Ishikawa (cell line): ENCODE data around the gene ITPKA.

Experiments used
- CEBPB ChIP-seq: IDR thresholded peaks from 2 replicates; pipeline ENCODE4 v1.6.1; 2012
- CREB1 ChIP-seq: IDR thresholded peaks from 2 replicates; pipeline ENCODE4 v1.6.1; 2012; ENCODE audit warnings: low read depth
- EGR1 ChIP-seq: IDR thresholded peaks from 2 replicates; pipeline ENCODE4 v1.6.1; 2012
- EP300 ChIP-seq: IDR thresholded peaks from 2 replicates; pipeline ENCODE4 v1.6.1; 2012; ENCODE audit warnings: borderline replicate concordance
- FOXM1 ChIP-seq: IDR thresholded peaks from 2 replicates; pipeline ENCODE4 v1.6.1; 2012; ENCODE audit warnings: low read depth, borderline replicate concordance
- MAX ChIP-seq: IDR thresholded peaks from 2 replicates; pipeline ENCODE4 v1.6.1; 2012
- NFIC ChIP-seq: IDR thresholded peaks from 2 replicates; pipeline ENCODE4 v1.6.1; 2012
- RAD21 ChIP-seq: IDR thresholded peaks from 2 replicates; pipeline ENCODE4 v1.6.1; 2012; ENCODE audit warnings: low read depth
- TAF1 ChIP-seq: IDR thresholded peaks from 2 replicates; pipeline ENCODE4 v1.6.1; 2012; ENCODE audit warnings: low read depth, mild to moderate bottlenecking
- TCF12 ChIP-seq: IDR thresholded peaks from 2 replicates; pipeline ENCODE4 v1.6.1; 2012; ENCODE audit warnings: low read depth
- TEAD4 ChIP-seq: IDR thresholded peaks from 2 replicates; pipeline ENCODE4 v1.6.1; 2012
- YY1 ChIP-seq: IDR thresholded peaks from 2 replicates; pipeline ENCODE4 v1.6.1; 2012; ENCODE audit warnings: low read depth
- ZBTB7A ChIP-seq: IDR thresholded peaks from 2 replicates; pipeline ENCODE4 v1.6.1; 2012; ENCODE audit warnings: low read depth
- TF ChIP-seq, protein P1 (sequence below): IDR thresholded peaks from 2 replicates; pipeline ENCODE4 v1.6.1; 2012; ENCODE audit warnings: low read depth, mild to moderate bottlenecking
- TF ChIP-seq, protein P2 (sequence below): IDR thresholded peaks from 2 replicates; pipeline ENCODE4 v1.6.1; 2012

ITPKA gene

GRCh38 chr15:41466711-41467110, 27.0 kb upstream of the ITPKA start:
- no peak for TF ChIP-seq TAF1
- no peak for TF ChIP-seq TCF12

DNA sequence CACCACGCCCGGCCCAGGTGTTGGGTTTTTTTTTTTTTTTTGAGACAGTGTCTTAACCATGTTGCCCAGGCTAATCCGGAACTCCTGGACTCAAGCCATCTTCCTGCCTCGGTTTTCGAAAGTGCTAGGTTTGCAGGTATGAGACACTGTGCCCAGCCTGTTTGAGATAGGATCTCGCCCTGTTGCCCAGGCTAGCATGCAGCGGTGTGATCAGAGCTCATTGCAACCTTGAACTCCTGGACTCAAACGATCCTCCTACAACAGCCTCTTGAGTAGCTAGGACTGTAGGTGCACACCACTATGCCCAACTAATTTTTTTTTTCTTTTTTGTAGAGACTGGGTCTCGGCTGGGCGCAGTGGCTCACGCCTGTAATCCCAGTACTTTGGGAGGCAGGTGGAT, 20.3 kb upstream of the ITPKA start:
- TF ChIP-seq CEBPB (no peak), NFIC (no peak), CREB1 (no peak), EP300 (no peak), RAD21 (no peak), FOXM1 (no peak), MAX (no peak), EGR1 (no peak)
- TF ChIP-seq, protein P1, sequence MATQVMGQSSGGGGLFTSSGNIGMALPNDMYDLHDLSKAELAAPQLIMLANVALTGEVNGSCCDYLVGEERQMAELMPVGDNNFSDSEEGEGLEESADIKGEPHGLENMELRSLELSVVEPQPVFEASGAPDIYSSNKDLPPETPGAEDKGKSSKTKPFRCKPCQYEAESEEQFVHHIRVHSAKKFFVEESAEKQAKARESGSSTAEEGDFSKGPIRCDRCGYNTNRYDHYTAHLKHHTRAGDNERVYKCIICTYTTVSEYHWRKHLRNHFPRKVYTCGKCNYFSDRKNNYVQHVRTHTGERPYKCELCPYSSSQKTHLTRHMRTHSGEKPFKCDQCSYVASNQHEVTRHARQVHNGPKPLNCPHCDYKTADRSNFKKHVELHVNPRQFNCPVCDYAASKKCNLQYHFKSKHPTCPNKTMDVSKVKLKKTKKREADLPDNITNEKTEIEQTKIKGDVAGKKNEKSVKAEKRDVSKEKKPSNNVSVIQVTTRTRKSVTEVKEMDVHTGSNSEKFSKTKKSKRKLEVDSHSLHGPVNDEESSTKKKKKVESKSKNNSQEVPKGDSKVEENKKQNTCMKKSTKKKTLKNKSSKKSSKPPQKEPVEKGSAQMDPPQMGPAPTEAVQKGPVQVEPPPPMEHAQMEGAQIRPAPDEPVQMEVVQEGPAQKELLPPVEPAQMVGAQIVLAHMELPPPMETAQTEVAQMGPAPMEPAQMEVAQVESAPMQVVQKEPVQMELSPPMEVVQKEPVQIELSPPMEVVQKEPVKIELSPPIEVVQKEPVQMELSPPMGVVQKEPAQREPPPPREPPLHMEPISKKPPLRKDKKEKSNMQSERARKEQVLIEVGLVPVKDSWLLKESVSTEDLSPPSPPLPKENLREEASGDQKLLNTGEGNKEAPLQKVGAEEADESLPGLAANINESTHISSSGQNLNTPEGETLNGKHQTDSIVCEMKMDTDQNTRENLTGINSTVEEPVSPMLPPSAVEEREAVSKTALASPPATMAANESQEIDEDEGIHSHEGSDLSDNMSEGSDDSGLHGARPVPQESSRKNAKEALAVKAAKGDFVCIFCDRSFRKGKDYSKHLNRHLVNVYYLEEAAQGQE, result no peak
- TF ChIP-seq, protein P2, sequence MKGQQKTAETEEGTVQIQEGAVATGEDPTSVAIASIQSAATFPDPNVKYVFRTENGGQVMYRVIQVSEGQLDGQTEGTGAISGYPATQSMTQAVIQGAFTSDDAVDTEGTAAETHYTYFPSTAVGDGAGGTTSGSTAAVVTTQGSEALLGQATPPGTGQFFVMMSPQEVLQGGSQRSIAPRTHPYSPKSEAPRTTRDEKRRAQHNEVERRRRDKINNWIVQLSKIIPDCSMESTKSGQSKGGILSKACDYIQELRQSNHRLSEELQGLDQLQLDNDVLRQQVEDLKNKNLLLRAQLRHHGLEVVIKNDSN, result no peak

DNA sequence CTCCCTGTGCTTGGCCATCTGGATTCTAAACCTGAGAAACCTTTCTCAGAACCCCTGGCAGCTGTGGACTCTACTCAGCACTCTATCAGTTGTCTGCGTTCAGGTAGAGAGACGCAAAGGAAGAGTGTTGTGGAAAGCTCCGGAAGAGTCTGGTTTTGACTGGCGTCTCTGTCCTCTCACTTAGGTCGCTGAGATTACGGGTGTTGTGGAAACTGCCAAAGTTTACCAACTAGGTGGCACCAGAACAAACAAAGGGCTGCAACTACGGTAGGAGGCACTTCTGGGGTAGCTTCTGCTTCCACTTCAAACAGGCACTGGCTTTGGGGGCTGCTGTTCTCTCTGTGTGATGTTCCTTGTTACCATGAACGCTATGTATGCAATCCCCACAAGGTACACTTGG, 19.2 kb upstream of the ITPKA start:
- TF ChIP-seq TEAD4 (no peak), TCF12 (no peak)

DNA sequence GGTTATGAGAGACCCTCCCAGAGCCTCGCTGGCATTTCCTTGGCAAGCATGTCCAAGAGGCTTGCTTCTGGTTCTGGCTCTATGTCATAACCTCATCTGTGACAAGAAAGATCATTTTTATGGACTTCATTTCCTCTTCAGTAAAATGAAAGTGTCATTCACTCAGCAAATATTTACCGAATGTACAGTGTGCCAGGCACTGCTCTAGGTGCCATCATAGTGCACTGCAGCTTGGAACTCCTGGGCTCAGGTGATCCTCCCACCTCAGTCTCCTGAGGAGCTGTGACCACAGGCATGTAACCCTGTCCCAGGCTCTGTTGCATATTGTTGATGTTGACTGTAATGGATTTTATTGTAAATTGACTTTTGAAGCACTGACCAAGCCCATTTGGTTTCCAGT, 18.7 kb upstream of the ITPKA start:
- TF ChIP-seq TAF1 (no peak), EP300 (no peak), EGR1 (no peak), YY1 (no peak), NFIC (no peak), CREB1 (no peak), RAD21 (no peak), CEBPB (no peak)
- TF ChIP-seq, protein P2, result no peak
- TF ChIP-seq, protein P1, result no peak

DNA sequence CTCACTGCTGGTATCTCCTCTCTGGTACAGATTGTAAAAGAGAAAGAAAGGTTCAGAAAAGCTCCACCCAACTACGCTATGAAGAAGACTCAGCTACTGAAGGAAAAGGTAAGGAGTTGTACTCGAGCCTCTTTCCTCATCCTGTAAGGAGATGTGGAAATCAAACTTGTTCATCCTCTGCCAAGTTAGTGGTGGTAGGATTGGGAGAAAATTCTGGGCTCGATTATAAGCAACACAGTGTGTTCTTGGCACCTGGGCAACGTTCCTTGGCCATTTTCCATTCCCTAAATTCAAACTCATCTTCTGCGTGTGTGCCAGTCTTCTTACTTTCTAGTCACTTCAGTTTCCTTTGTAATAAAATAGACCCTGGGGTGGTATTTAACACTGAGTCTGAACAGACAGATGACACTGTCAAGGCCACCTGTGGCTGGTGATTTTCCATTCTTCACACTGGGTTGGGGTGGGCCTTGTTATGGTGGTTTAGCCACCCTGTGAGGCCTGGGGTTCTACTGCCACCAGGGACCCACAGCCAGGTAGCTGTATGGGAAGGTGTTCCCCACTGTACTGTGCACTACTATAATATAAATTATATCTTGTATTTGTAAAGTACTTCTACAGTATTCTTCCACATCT, 17.1 kb upstream of the ITPKA start:
- no peak for TF ChIP-seq MAX

- no peak for TF ChIP-seq ZBTB7A
Measured at GRCh38 chr15:41480396-41481140, 13.1 kb upstream of the ITPKA start.

DNA sequence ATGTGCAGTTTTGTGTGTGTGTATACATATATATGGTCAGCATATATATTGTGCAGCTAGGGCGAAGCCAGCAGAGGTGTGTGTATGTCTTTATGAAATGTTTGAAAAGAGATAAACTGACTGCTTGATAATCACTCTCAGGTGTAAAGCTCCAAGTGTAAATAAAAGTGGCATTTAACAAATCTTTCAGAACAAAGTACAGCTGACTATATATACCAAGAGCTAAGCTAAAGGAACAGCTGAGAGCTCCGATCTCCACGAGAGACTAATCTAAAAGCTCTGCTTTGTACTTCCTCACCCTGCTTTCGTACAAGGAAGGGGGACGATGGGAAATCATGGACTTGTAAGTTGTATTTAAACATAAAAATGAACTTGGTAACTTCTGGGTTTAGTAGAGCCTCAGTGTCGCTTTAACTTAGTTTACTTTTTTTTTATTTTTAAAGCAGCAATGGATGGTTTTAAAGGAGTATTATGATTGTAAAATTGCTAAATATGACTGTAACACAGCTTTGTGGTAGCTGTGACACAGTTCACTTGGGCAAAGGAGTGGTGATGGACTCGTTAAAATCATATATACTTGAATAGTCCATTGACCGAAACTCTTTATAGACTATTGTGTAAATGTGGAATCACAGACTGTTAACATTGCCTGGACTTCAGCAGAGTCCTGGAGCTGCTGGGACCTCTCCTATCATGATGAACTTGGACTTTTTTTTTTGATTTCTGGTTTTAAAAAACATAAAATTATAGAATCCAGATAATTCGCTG, 11.4 kb upstream of the ITPKA start:
- no peak for TF ChIP-seq NFIC
- no peak for TF ChIP-seq MAX
- TF ChIP-seq YY1, result no peak
- TF ChIP-seq EP300, result no peak
- no peak for TF ChIP-seq CREB1
- no peak for TF ChIP-seq RAD21
- TF ChIP-seq TCF12, result no peak
- TF ChIP-seq TAF1, result no peak
- no peak for TF ChIP-seq CEBPB
- TF ChIP-seq, protein P1, result no peak
- TF ChIP-seq, protein P2, result no peak
- no peak for TF ChIP-seq FOXM1
- TF ChIP-seq TEAD4, result no peak
- TF ChIP-seq ZBTB7A, result no peak
- TF ChIP-seq EGR1, result no peak
